Measurements from ENCODE around the gene SEPTIN1.

DNA sequence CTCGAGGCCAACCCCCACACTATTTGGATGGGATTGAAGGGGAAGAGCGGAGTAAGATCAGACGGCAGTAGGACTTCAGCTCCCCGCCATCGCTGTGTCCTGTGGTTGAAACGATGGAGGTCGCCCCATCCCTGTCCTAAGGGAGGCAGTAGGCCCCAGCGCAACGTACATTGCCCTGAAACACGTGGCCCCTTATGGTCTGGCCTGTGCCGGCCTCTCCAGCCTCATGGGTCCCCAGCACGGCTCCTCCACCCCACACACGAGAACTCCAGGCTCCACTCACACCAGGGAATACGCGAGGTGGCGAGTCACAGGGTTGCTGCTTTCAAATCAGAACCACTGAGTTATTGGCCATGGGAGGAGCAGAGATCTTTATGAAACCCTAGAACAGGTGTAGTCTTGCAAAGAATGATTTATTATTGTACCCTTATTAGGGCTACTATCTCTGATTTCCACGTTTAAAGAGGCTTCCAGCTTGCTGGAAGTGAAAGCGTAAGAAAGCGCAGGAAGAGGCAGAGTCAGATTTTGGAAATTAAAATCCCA lies 48.1 kb upstream of the SEPTIN1 start:
- TF ChIP-seq ZNF274 (IDR thresholded peaks at IDR 0.05; ENCODE audit: low read depth, low read length) (no peak), YY1 (IDR thresholded peaks at IDR 0.05; ENCODE audit: insufficient read depth, insufficient read length) (no peak), SUZ12 (IDR thresholded peaks at IDR 0.05; ENCODE audit: extremely low read depth, insufficient read depth, insufficient read length) (no peak)

Measured in NT2/D1 (cell line).